PFSK-1 (cell line): ENCODE measurements around the gene PEMT.

Experiments
- POLR2AphosphoS5 ChIP-seq: IDR thresholded peaks from 2 replicates; pipeline ENCODE4 v1.6.1; 2012; ENCODE audit warnings: low read depth, mild to moderate bottlenecking, control low read depth, low read length, moderate library complexity
- SIN3A ChIP-seq: IDR thresholded peaks from 2 replicates; pipeline ENCODE4 v1.6.1; 2012; ENCODE audit warnings: mild to moderate bottlenecking, low read length, moderate library complexity, borderline replicate concordance; ENCODE audit not compliant: insufficient read depth
- TAF1 ChIP-seq: IDR thresholded peaks from 2 replicates; pipeline ENCODE4 v1.6.1; 2012; ENCODE audit warnings: low read length, control low read depth, borderline replicate concordance; ENCODE audit not compliant: insufficient read depth

GRCh38 chr17:17492085-17492484, 99.4 kb downstream of the PEMT start:
- no peak for TF ChIP-seq POLR2AphosphoS5
- TF ChIP-seq SIN3A, result no peak
- no peak for TF ChIP-seq TAF1
